T-helper 1 cell treated with Interleukin-12 subunit alpha and Interleukin-12 subunit beta and Interleukin-4 antibody, amounts not matched to agents 30 μg/mL and 1 μg/mL, for 36 hours (primary cell): ENCODE results near the gene DDX47.
"Not testable (repeated sequence)": the region's sequence is repeated elsewhere in the genome, so short reads cannot be mapped to it uniquely, and the experiment has no call there.

Experiments used
- H3K27ac Mint-ChIP-seq: one replicate; pipeline ENCODE4 v1.8.0; 2021; ENCODE audit warnings: mild to moderate bottlenecking, mixed read lengths
- H3K27me3 Mint-ChIP-seq: one replicate; pipeline ENCODE4 v1.8.0; 2021; ENCODE audit warnings: low read depth, mixed read lengths
- H3K36me3 Mint-ChIP-seq: one replicate; pipeline ENCODE4 v1.8.0; 2021; ENCODE audit warnings: low read depth, mixed read lengths
- H3K4me1 Mint-ChIP-seq: one replicate; pipeline ENCODE4 v1.8.0; 2021; ENCODE audit warnings: low read depth, mixed read lengths
- H3K4me3 Mint-ChIP-seq: one replicate; pipeline ENCODE4 v1.8.0; 2021; ENCODE audit warnings: mild to moderate bottlenecking, moderate library complexity, mixed read lengths
- H3K9me3 Mint-ChIP-seq: one replicate; pipeline ENCODE4 v1.8.0; 2021; ENCODE audit warnings: mixed read lengths

Gene DDX47

GRCh38 chr12:12788675-12789368, 24.3 kb upstream of the DDX47 start:
- Mint-ChIP-seq H3K27me3 (no peaks in the 10 kb centered on the region), H3K4me1 (peaks cover 30% of the 10 kb centered on the region), H3K36me3 (peaks cover 3% of the 10 kb centered on the region), H3K27ac (peak overlapping the region; percentile 84), H3K4me3 (peak overlapping the region; percentile 83), H3K9me3 (no peaks in the 10 kb centered on the region)

DNA sequence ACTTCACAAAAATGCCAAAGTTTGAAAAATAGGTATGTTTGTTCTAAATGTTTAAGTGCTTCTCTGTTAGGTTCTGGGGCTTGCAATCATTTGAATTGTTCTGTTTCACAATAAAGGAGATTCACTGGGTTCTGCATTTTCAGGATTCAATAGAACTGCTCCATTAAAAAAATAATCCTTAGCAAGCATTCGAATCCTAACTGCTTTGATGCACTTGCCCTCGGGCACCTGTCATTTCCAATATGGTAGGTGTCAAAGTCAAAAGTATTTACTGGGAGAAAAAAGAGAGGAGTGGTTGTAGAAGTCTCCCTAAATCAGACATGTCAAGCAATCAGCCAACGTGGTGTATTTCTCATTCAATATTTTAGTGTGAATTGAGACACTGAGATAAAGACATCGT, 22.2 kb upstream of the DDX47 start:
- no peaks in the 10 kb centered on the region for H3K27me3 Mint-ChIP-seq
- H3K9me3 Mint-ChIP-seq: no peaks in the 10 kb centered on the region
- no peak overlapping the region for H3K27ac Mint-ChIP-seq
- H3K36me3 Mint-ChIP-seq: peaks cover 3% of the 10 kb centered on the region
- no peak overlapping the region for H3K4me3 Mint-ChIP-seq
- H3K4me1 Mint-ChIP-seq: peaks cover 19% of the 10 kb centered on the region

DNA sequence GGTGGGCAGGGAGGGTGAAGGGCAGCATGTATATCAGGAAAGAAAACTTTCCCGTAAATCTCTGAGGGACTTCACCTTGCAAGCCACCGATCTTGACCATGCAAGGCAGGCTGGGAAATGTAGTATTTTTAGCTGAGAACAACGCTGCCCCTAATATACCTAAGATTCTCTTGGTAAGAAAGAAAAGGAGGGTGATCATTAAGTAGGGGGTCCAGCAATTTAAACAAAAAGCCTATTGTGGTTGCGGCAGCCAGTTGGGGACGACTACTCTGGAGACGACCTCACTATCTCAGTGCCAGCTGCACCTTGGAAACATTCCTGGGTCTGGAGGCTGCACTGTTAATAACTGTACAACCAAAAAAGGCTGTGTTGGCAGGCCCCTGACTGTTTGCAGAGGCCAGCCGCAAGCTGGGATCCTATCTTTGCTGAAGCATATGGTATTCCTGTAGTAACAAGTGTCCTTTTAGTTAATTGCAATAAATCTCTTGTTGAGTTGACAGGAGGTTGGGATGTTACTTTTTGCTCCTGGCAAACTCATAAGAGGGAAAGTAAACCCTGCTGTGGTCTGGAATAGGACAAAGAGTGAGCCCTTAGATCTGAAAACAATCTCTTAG, 21.3 kb upstream of the DDX47 start:
- Mint-ChIP-seq H3K9me3 (no peaks in the 10 kb centered on the region), H3K36me3 (peaks cover 3% of the 10 kb centered on the region), H3K27ac (no peak overlapping the region), H3K4me1 (peaks cover 16% of the 10 kb centered on the region), H3K4me3 (no peak overlapping the region), H3K27me3 (no peaks in the 10 kb centered on the region)

DNA sequence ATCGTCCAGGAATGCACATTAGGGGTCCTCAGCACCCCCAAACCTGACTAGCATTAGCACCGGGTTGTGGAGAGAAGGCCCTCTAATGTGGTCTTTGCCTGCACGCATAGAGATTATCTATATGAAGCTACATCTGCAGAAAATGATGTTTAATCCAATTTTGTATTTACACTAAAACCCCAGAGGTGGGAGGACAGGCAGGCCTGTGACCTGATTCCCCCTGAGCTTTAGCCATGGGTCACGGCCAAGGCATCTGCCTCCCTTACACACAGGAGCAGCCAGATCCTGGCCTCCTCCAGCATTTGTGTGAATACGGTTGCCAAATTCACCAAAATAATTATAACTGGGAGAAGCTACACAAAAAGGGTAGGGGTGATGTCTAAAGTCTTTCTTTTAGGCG, 20.7 kb upstream of the DDX47 start:
- Mint-ChIP-seq H3K36me3 (peaks cover 4% of the 10 kb centered on the region), H3K9me3 (no peaks in the 10 kb centered on the region), H3K27me3 (no peaks in the 10 kb centered on the region), H3K4me3 (no peak overlapping the region), H3K27ac (no peak overlapping the region), H3K4me1 (peaks cover 16% of the 10 kb centered on the region)

DNA sequence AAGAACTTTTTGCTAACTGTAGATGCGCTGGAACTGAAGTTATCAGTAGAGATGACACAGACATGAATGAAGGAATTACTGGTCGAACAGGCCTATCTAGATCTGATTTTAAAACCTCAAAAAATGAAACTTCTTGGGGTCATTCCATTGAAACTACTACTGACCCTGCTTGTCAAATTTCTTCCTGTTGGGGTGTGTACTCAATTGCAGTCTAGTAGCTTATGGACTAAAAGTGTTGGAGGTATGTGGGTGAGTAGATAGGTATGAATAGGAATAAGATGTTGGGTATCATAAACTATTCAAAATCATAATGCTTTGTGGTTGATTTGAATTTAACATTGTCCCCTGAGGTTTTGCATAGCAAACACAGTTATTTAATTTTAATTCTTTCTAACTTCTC, 18.5 kb upstream of the DDX47 start:
- H3K4me1 Mint-ChIP-seq: peaks cover 2% of the 10 kb centered on the region
- H3K36me3 Mint-ChIP-seq: peaks cover 7% of the 10 kb centered on the region
- no peak overlapping the region for H3K4me3 Mint-ChIP-seq
- H3K27me3 Mint-ChIP-seq: no peaks in the 10 kb centered on the region
- H3K9me3 Mint-ChIP-seq: no peaks in the 10 kb centered on the region
- H3K27ac Mint-ChIP-seq: no peak overlapping the region

DNA sequence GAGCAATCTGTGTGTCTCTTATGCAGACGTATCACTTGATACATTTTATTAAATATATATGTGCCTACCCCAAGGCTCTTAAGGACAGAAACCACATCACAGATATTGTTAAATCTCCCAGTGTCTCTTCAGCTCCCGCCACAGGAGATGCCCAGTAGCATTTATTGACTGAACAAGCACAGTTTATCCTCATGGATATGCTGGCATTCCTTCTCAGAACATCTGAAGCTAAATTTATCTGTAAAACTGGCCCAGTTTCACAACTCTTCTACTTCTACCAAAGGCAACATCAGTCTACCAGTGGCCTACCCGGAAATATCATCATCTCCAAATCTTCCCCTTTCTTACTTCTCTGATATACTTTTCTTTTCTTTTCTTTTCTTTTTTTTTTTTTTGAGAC, 17.0 kb upstream of the DDX47 start:
- Mint-ChIP-seq H3K36me3 (peaks cover 7% of the 10 kb centered on the region), H3K27me3 (no peaks in the 10 kb centered on the region), H3K4me3 (no peak overlapping the region), H3K4me1 (peaks cover 5% of the 10 kb centered on the region), H3K27ac (no peak overlapping the region), H3K9me3 (no peaks in the 10 kb centered on the region)

DNA sequence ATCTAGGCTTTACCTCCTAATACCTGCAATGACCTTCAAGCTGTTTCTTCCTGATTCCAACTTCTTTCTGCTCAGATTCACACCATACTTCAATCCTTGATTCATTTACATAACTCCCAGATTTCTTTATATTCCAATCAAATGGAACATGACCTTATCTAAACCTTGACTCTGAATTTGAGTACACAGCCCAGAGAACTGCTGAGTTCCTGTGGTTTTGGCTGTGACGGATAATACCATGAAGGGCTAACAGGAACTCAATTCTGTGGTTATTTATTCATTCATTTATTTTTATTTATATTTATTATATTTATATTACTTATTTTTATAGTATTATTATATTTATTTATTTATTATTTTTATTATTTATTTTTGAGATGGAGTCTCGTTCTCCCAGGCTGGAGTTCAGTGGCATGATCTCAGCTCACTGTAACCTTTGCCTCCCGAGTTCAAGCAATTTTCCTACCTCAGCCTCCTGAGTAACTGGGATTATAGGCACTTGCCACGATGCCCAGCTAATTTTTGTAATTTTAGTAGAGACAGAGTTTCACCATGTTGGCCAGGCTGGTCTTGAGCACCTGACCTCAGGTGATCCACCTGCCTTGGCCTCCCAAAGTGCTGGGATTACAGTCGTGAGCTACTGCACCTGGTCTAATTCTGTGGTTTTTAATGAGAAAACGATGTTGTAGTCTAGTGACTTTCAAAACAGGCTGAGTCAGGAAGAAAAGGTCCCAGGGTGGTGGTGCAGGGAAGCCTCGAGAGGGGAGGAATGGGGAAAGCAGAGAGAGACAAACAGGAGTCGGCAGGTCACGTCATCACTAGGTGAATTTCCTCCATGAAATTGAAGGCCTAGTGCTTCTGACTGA, 16.0 kb upstream of the DDX47 start:
- Mint-ChIP-seq H3K9me3 (no peaks in the 10 kb centered on the region), H3K27ac (peak overlapping the region; percentile 10), H3K4me1 (peaks cover 6% of the 10 kb centered on the region), H3K27me3 (no peaks in the 10 kb centered on the region), H3K36me3 (peaks cover 10% of the 10 kb centered on the region), H3K4me3 (no peak overlapping the region)

- no peak overlapping the region for H3K4me3 Mint-ChIP-seq
- H3K9me3 Mint-ChIP-seq: no peaks in the 10 kb centered on the region
- peaks cover 10% of the 10 kb centered on the region for H3K36me3 Mint-ChIP-seq
- peaks cover 10% of the 10 kb centered on the region for H3K4me1 Mint-ChIP-seq
- no peaks in the 10 kb centered on the region for H3K27me3 Mint-ChIP-seq
- H3K27ac Mint-ChIP-seq: no peak overlapping the region
These were observed 15.4 kb upstream of the DDX47 start for GRCh38 chr12:12797794-12798152.

DNA sequence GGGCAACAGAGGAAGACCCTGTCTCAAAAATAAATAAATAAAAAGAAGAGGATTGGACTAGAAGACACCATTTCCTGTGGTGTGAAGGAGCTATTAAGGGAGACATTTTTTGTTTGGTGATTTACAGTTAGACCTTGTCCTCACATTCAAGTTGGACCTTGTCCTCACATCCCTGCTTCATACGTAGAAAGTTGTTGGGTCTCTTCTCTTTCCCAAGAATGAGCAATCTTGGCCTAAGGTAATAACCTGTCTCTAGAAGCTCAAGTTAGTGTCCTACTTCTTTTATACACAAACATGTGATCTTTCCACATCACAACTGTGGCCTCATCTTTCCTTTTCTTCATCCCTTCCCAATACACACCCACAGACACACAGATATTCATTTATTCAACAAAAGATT, 14.7 kb upstream of the DDX47 start:
- Mint-ChIP-seq H3K4me1 (peaks cover 16% of the 10 kb centered on the region), H3K27me3 (no peaks in the 10 kb centered on the region), H3K4me3 (no peak overlapping the region), H3K27ac (no peak overlapping the region), H3K9me3 (no peaks in the 10 kb centered on the region), H3K36me3 (peaks cover 11% of the 10 kb centered on the region)

DNA sequence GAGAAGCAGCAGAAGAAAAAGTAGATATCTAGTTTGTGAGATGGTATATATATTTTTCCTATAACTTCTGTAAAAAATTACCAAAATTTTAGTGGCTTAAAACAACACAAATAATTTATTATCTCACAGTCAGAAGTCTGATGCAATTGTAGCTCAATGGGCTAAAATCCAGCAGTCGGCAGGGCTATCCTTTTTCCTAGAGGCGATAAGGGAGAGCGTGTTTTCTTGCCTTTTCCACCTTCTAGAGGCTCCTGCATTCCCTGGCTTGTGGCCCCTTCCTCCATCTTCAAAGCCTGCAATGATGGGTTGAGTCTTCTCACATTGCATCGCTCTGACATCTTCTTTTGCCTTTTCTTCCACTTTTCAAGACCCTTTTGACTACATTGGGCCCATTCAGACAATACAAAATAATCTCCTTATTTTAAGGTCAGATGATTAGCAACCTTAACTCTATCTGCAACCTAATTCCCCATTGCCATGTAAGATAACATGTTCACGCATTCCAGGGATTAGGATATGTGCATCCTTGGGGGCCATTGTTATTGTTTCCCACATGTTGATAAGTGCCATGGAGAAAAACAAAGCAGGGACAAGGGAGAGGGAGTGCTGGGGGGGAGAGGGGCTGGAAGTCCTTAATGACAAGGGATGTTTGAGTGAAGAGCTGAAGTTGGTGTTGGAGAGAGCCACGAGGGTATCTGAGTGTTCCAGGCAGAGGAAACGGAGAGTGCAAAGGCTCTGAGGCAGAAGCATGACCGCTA, 13.8 kb upstream of the DDX47 start:
- Mint-ChIP-seq H3K27ac (no peak overlapping the region), H3K9me3 (no peaks in the 10 kb centered on the region), H3K27me3 (no peaks in the 10 kb centered on the region), H3K4me3 (no peak overlapping the region), H3K36me3 (peaks cover 11% of the 10 kb centered on the region), H3K4me1 (peaks cover 20% of the 10 kb centered on the region)

GRCh38 chr12:12800406-12801180, 12.6 kb upstream of the DDX47 start:
- Mint-ChIP-seq H3K36me3 (peaks cover 11% of the 10 kb centered on the region), H3K4me1 (peaks cover 26% of the 10 kb centered on the region), H3K9me3 (no peaks in the 10 kb centered on the region), H3K27me3 (no peaks in the 10 kb centered on the region), H3K27ac (no peak overlapping the region), H3K4me3 (no peak overlapping the region)

- H3K9me3 Mint-ChIP-seq, H3K4me3 Mint-ChIP-seq, H3K27me3 Mint-ChIP-seq, H3K27ac Mint-ChIP-seq: not testable (repeated sequence)
- Mint-ChIP-seq H3K36me3 (peaks cover 11% of the 10 kb centered on the region), H3K4me1 (peaks cover 30% of the 10 kb centered on the region)
These were observed 11.5 kb upstream of the DDX47 start for GRCh38 chr12:12801656-12802055.

DNA sequence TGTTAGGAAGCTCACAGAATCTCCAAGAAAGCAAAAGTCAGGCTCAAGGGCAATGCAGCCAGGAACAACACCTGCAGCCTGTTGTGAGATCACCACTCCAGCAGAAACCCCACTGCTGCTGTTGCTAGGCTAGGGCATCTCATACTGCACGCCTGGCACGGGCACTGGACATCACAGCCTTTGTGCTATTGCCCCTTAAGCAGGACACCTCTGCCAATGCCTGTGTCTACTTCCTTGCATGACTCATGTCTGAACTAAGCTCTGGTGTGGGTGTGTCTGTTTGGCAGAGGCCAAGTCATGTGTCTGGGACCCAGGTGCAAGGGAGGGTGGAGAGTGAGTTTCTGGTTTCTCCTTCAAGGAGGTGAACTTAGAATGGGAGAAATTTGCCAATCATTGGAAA, 10.0 kb upstream of the DDX47 start:
- H3K4me3 Mint-ChIP-seq: peak overlapping the region; percentile 67
- H3K36me3 Mint-ChIP-seq: peaks cover 9% of the 10 kb centered on the region
- peak overlapping the region; percentile 73 for H3K27ac Mint-ChIP-seq
- H3K27me3 Mint-ChIP-seq: no peaks in the 10 kb centered on the region
- no peaks in the 10 kb centered on the region for H3K9me3 Mint-ChIP-seq
- H3K4me1 Mint-ChIP-seq: peaks cover 38% of the 10 kb centered on the region

DNA sequence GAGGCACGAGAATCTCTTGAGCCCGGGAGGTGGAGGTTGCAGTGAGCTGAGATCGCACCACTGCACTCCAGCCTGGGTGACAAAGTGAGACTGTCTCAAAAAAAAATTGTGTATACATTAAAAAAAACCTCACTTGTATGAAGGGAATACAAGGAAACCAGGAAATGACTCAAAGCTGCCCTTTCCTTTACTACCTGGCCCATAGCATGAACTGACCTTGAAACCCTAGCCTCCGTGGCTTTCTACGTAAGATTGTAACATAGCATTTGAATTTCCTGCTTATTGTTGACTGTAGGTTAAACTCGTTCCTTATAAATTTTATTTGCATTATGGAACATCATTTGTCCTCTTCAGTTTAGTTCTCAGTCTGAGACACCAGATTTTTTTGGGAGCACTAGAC, 9.1 kb upstream of the DDX47 start:
- Mint-ChIP-seq H3K4me1 (peaks cover 44% of the 10 kb centered on the region), H3K9me3 (no peaks in the 10 kb centered on the region), H3K27ac (peak overlapping the region; percentile 9), H3K27me3 (no peaks in the 10 kb centered on the region), H3K4me3 (no peak overlapping the region), H3K36me3 (peaks cover 9% of the 10 kb centered on the region)
